Small intestine (tissue), 7 donors: Measurements from ENCODE around the gene SSX2IP. TPM values are rescaled to one million over a fixed set of nuclear protein-coding genes. Genes with fewer than 3 reads are reported as not detected.

Experiments
- DNase-seq, 2 donors: peaks; one replicate each; pipeline versions ENCODE4 v3.0.0 to v3.0.0-alpha.2; 2013
- FAIRE-seq: peaks from 2 replicates; lab custom pipeline; 2012; peaks lifted over from hg19 to GRCh38; lab: Jason Lieb, UNC
- H3K27ac ChIP-seq, 3 donors: one replicate each; pipeline ENCODE4 v1.5.1; 2013; ENCODE audit warnings: low read length in 2 of 3, mild to moderate bottlenecking in 2 of 3, control low read depth in 1 of 3, inconsistent platforms in 1 of 3, low read depth in 1 of 3, moderate library complexity in 1 of 3
- H3K27me3 ChIP-seq, 3 donors: one replicate each; pipeline ENCODE4 v1.6.1; 2013; ENCODE audit warnings: low read length in 3 of 3, inconsistent platforms in 1 of 3; ENCODE audit not compliant: control insufficient read depth in 3 of 3, insufficient read depth in 3 of 3
- H3K36me3 ChIP-seq, 3 donors: one replicate each; pipeline ENCODE4 v1.6.1; 2013; ENCODE audit warnings: low read length in 3 of 3, inconsistent platforms in 1 of 3, low read depth in 1 of 3, mild to moderate bottlenecking in 1 of 3, moderate library complexity in 1 of 3; ENCODE audit not compliant: control insufficient read depth in 3 of 3, insufficient read depth in 2 of 3
- H3K4me1 ChIP-seq, 3 donors: one replicate each; pipeline ENCODE4 v1.6.1; 2013; ENCODE audit warnings: low read length in 2 of 3, inconsistent platforms in 1 of 3, low read depth in 1 of 3, mild to moderate bottlenecking in 1 of 3, moderate library complexity in 1 of 3; ENCODE audit not compliant: control insufficient read depth in 3 of 3, insufficient read depth in 2 of 3
- H3K4me3 ChIP-seq, 3 donors: one replicate each; pipeline ENCODE4 v1.5.1; 2013; ENCODE audit warnings: low read length in 3 of 3, control low read depth in 1 of 3, inconsistent platforms in 1 of 3, low read depth in 1 of 3, mild to moderate bottlenecking in 1 of 3, moderate library complexity in 1 of 3
- H3K9me3 ChIP-seq, 2 donors: one replicate each; pipeline ENCODE4 v1.6.1; 2013; ENCODE audit warnings: low read depth in 1 of 2, low read length in 1 of 2; ENCODE audit not compliant: control insufficient read depth in 2 of 2, insufficient read depth in 1 of 2
- WGBS, 3 donors: extraction: QIAGEN DNeasy Blood & Tissue Kit; methylation state at CpG; one replicate each; pipeline ENCODE4 v1.1.7; 2013; 5-methylcytosine and 5-hydroxymethylcytosine counted together
- polyA plus RNA-seq, 4 donors: library from polyadenylated mRNA; stranded (reverse) in 3 of 4; unstranded in 1 of 4; fragments of 200-250 nt in 3 of 4; fragments of 120-200 nt in 1 of 4; gene quantifications; one replicate each; pipeline versions ENCODE4 v1.2.1 to v1.2.3, GENCODE V29; 2013
- donor health status: healthy with polysubstance abuse.
- donor health status: control.
- donor health status: control.
- donor health status: Bipolar disorder and iron deficiency.
- donor health status: healthy.

SSX2IP gene
- polyA plus RNA-seq, 4 donors = 5.7 to 55.3 (median 13.6) TPM

DNA sequence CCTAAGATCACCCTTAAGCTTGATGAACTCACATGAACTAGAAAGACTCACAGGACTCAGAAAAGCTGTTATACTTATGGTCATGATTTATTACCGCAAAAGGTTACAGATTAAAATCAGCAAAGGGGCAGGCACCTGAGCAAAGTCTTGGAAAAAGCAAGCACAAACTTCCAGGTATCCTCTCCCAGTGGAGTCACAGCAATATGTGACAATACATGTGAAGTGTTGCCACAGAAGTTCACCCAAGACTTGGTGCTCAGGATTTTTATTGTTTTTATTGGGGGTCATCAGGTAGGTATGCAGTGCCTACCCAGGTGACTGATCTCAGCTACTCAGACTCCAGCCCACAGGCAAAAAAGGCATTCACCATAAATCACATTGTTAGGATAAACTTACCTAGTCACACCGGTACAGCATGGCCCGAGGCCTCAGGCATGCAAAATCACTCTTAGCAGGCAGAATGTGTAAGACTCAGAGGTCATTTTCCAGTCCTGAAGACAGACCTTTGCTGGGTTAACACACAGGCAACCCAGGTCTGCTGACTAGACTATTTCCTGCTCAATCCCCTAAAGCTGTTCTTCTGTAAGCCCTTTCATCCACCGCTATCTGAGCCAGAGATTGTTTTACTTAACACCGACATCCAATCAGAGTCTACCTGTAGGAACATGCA lies 55.6 kb downstream of the SSX2IP start:
- FAIRE-seq (no peak), DNase-seq (peak; percentile 76 to 91)
- no peaks in the 10 kb centered on the region for H3K36me3 ChIP-seq
- no peak overlapping the region for H3K4me3 ChIP-seq
- peaks cover 0 to 3% of the 10 kb centered on the region in 2 donors for H3K9me3 ChIP-seq
- peaks cover 0 to 2% (median 0%) of the 10 kb centered on the region in 3 donors for H3K27me3 ChIP-seq
- H3K4me1 ChIP-seq = peaks cover 5 to 38% (median 6%) of the 10 kb centered on the region in 3 donors
- WGBS, 3 donors = 16 to 48% (median 34%) methylated on average over 5 of the region's 5 CpGs
- H3K27ac ChIP-seq = peak overlapping the region; percentile 44 to 96 (median 82)

GRCh38 chr1:84632673-84633434 lies 57.4 kb downstream of the SSX2IP start:
- Histone ChIP-seq H3K9me3 (peaks cover 0 to 3% of the 10 kb centered on the region in 2 donors), H3K27ac (peak overlapping the region; percentile 63 to 96 (median 84)), H3K36me3 (no peaks in the 10 kb centered on the region), H3K4me3 (no peak overlapping the region), H3K4me1 (peaks cover 5 to 38% (median 6%) of the 10 kb centered on the region in 3 donors), H3K27me3 (peaks cover 0 to 2% (median 0%) of the 10 kb centered on the region in 3 donors)
- FAIRE-seq (peak; percentile 41), DNase-seq (peak; percentile 90 to 94)
- WGBS, 3 donors = 12 to 30% (median 17%) methylated on average over 2 of the region's 2 CpGs

DNA sequence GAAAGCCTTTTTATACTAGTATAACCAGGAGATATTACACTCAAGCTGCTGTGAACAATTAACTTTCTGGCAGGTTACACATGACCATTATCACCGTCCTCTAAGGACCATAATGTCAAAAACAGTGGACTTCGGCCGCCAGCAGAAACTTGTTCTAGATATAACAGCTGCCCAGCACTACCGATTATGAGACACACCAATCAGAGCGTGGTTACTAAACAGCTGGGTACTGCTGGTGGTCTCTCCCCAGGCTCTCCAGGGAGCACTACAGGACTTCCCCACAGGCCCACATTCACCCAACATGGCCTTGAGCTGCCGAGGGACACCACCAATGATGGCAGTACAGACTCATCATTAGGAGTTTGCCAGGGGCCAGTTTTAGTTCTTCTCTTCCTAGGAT lies 58.1 kb downstream of the SSX2IP start:
- peaks cover 0 to 3% of the 10 kb centered on the region in 2 donors for H3K9me3 ChIP-seq
- H3K36me3 ChIP-seq = no peaks in the 10 kb centered on the region
- no peak overlapping the region for H3K4me3 ChIP-seq
- peak overlapping the region; percentile 81 to 96 (median 86) for H3K27ac ChIP-seq
- peaks cover 0 to 2% (median 0%) of the 10 kb centered on the region in 3 donors for H3K27me3 ChIP-seq
- H3K4me1 ChIP-seq = peaks cover 5 to 38% (median 6%) of the 10 kb centered on the region in 3 donors
- 27 to 48% (median 37%) methylated on average over 6 of the region's 6 CpGs for WGBS, 3 donors
- FAIRE-seq = no peak
- DNase-seq = peak; percentile 51 to 66

GRCh38 chr1:84624876-84625275 lies 65.4 kb downstream of the SSX2IP start:
- no peak overlapping the region for H3K27ac ChIP-seq
- no peaks in the 10 kb centered on the region for H3K27me3 ChIP-seq
- H3K9me3 ChIP-seq = no peaks in the 10 kb centered on the region
- peaks cover 0 to 2% (median 0%) of the 10 kb centered on the region in 3 donors for H3K4me1 ChIP-seq
- no peak overlapping the region for H3K4me3 ChIP-seq
- no peaks in the 10 kb centered on the region for H3K36me3 ChIP-seq
- WGBS, 3 donors = 82 to 88% (median 86%) methylated on average over 5 of the region's 5 CpGs
- FAIRE-seq = no peak
- DNase-seq = no peak

DNA sequence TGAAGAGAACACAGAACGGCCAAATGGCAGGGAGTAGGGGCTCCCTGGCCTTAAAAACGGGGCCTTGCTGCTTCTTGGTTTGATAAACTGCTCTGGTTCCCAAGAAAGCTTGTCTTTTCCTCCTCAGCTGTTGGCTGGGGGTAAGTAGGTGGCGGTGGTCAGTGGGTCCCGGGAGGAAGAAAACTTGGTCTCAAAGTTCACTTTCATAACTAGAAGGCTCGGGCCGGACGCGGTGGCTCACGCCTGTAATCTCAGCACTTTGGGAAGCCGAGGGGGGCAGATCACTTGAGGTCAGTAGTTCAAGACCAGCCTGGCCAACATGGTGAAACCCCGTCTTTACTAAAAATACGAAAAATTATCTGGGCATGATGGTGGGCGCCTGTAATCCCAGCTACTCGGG lies 68.7 kb downstream of the SSX2IP start:
- no peak for FAIRE-seq
- 77 to 84% (median 81%) methylated on average over 14 of the region's 14 CpGs for whole genome bisulfite sequencing, 3 donors

GRCh38 chr1:84620720-84621313 lies 69.4 kb downstream of the SSX2IP start:
- Histone ChIP-seq H3K9me3 (no peaks in the 10 kb centered on the region), H3K4me1 (peaks cover 0 to 8% (median 0%) of the 10 kb centered on the region in 3 donors), H3K4me3 (peak overlapping the region in 2 of 3 donors; percentile 64 to 72), H3K27ac (peak overlapping the region in 2 of 3 donors; percentile 22 to 80), H3K36me3 (no peaks in the 10 kb centered on the region), H3K27me3 (no peaks in the 10 kb centered on the region)
- 0 to 1% (median 1%) methylated on average over 30 to 46 of the region's 46 CpGs for WGBS, 3 donors
- FAIRE-seq (no peak), DNase-seq (peak; percentile 77 to 93)

More for the DNA sequence above, 68.7 kb downstream of the SSX2IP start:
- H3K4me1 ChIP-seq = peaks cover 0 to 8% (median 0%) of the 10 kb centered on the region in 3 donors
- DNase-seq = no peak
- no peaks in the 10 kb centered on the region for H3K9me3 ChIP-seq
- no peaks in the 10 kb centered on the region for H3K27me3 ChIP-seq
- H3K4me3 ChIP-seq = no peak overlapping the region
- no peak overlapping the region for H3K27ac ChIP-seq
- no peaks in the 10 kb centered on the region for H3K36me3 ChIP-seq

DNA sequence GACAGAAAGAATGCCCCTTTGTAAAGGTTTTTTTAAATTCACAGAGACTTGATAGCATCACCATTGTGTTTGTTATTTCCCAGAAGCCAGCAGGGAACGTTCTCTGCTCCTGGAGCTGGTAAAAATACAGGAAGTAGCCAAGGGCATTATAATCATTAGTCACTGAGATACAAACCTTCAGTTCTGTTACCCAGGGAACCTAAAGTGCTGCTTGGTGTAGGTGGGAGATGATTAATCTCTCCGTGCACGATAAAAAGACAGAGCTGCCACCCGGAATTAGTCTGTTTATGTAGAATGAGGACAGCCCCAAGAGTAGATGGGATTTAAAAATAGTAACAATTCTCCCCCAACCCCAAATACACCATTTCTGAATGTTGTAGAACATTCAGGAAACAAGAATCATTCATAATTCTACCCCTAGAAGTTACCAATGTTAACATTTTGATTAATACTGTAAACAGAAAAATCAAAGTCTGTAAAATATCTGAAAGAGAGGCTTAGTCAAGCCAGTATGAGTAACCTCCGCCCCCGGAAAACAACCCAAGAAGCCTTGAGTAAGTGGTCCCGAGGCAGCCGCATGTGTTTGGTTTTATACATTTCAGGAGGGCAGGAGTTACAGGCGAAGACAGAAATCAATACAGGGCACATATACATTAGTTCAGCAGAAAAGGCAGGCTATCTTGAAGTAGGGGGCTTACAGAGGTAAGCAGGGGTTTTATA lies 70.7 kb downstream of the SSX2IP start:
- no peaks in the 10 kb centered on the region for H3K36me3 ChIP-seq
- peaks cover 0 to 3% of the 10 kb centered on the region in 2 donors for H3K9me3 ChIP-seq
- FAIRE-seq (no peak), DNase-seq (peak; percentile 38 to 47)
- H3K4me1 ChIP-seq = peaks cover 0 to 8% (median 0%) of the 10 kb centered on the region in 3 donors
- H3K27ac ChIP-seq = peak overlapping the region in 1 of 3 donors; percentile 9
- H3K27me3 ChIP-seq = no peaks in the 10 kb centered on the region
- WGBS, 3 donors = 37 to 50% (median 43%) methylated on average over 9 of the region's 9 CpGs
- no peak overlapping the region for H3K4me3 ChIP-seq
